ENCODE data around the gene FEZF2. TPM values are rescaled to one million over a fixed set of nuclear protein-coding genes. Genes with fewer than 3 reads are reported as not detected.
A peak's percentile ranks its signal among the peaks of the same experiment; 100 is the strongest.

The FEZF2 gene
- total RNA-seq, 1 donor from 2014 or later = not detected

GRCh38 chr3:62370858-62371719, 2.3 kb downstream of the FEZF2 start:
- peaks cover 17% of the 10 kb centered on the region for H3K27me3 ChIP-seq
- DNase-seq (ENCODE audit: extremely low spot score in 2 of 2) = no peak
- H3K36me3 ChIP-seq = no peaks in the 10 kb centered on the region
- no peak for TF ChIP-seq POLR2A (IDR thresholded peaks at IDR 0.05)
- TF ChIP-seq, protein P1, sequence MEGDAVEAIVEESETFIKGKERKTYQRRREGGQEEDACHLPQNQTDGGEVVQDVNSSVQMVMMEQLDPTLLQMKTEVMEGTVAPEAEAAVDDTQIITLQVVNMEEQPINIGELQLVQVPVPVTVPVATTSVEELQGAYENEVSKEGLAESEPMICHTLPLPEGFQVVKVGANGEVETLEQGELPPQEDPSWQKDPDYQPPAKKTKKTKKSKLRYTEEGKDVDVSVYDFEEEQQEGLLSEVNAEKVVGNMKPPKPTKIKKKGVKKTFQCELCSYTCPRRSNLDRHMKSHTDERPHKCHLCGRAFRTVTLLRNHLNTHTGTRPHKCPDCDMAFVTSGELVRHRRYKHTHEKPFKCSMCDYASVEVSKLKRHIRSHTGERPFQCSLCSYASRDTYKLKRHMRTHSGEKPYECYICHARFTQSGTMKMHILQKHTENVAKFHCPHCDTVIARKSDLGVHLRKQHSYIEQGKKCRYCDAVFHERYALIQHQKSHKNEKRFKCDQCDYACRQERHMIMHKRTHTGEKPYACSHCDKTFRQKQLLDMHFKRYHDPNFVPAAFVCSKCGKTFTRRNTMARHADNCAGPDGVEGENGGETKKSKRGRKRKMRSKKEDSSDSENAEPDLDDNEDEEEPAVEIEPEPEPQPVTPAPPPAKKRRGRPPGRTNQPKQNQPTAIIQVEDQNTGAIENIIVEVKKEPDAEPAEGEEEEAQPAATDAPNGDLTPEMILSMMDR (IDR thresholded peaks at IDR 0.05) = no peak
- H3K27ac ChIP-seq = no peak overlapping the region
- H3K4me3 ChIP-seq = no peak overlapping the region
- H3K9me3 ChIP-seq = no peaks in the 10 kb centered on the region
- H3K4me1 ChIP-seq = peaks cover 30% of the 10 kb centered on the region
- intact Hi-C loops (cut with DNase I) = no loop called here

- H3K9me3 ChIP-seq = no peaks in the 10 kb centered on the region
- TF ChIP-seq, protein P1 (IDR thresholded peaks at IDR 0.05) = no peak
- TF ChIP-seq POLR2AphosphoS5 (IDR thresholded peaks at IDR 0.05; ENCODE audit: insufficient read depth in 1 of 2, low read depth in 1 of 2) (no peak), POLR2A (IDR thresholded peaks at IDR 0.05) (no peak)
- H3K27ac ChIP-seq = no peak overlapping the region
- intact Hi-C loops (cut with DNase I) = no loop called here
- no peak overlapping the region for H3K4me3 ChIP-seq
- peaks cover 17% of the 10 kb centered on the region for H3K27me3 ChIP-seq
- no peak for DNase-seq (ENCODE audit: extremely low spot score in 2 of 2)
- H3K4me1 ChIP-seq = peaks cover 30% of the 10 kb centered on the region
- no peaks in the 10 kb centered on the region for H3K36me3 ChIP-seq
Observed at GRCh38 chr3:62370112-62370857, 3.1 kb downstream of the FEZF2 start.

DNA sequence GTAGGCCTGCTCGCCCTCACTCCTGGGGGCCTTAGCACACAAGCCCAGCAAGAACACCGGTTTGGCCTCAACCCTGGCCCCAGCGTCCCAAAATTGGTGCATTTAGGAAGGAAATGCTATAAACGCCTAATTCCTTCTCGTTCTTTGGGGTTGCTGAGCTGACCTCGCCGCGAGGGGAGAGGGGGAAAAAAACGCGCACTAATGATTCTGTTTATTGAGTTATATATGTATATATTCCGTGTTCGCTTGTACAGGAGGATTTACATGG, 3.9 kb downstream of the FEZF2 start:
- H3K36me3 ChIP-seq = no peaks in the 10 kb centered on the region
- intact Hi-C loops (cut with DNase I) = no loop called here
- H3K4me3 ChIP-seq = peak overlapping the region in 1 of 2 donors; percentile 10
- H3K27me3 ChIP-seq = peaks cover 17% of the 10 kb centered on the region
- TF ChIP-seq, protein P1 (IDR thresholded peaks at IDR 0.05) = no peak
- no peak for TF ChIP-seq POLR2A (IDR thresholded peaks at IDR 0.05)
- no peak for TF ChIP-seq POLR2AphosphoS5 (IDR thresholded peaks at IDR 0.05; ENCODE audit: insufficient read depth in 1 of 2, low read depth in 1 of 2)
- DNase-seq (ENCODE audit: extremely low spot score in 2 of 2) = no peak
- no peaks in the 10 kb centered on the region for H3K9me3 ChIP-seq
- peaks cover 30% of the 10 kb centered on the region for H3K4me1 ChIP-seq
- H3K27ac ChIP-seq = no peak overlapping the region

GRCh38 chr3:62368705-62369475, 4.5 kb downstream of the FEZF2 start:
- TF ChIP-seq POLR2A (IDR thresholded peaks at IDR 0.05) (no peak), POLR2AphosphoS5 (IDR thresholded peaks at IDR 0.05; ENCODE audit: insufficient read depth in 1 of 2, low read depth in 1 of 2) (no peak)
- TF ChIP-seq, protein P1 (IDR thresholded peaks at IDR 0.05) = no peak
- peak overlapping the region in 1 of 2 donors; percentile 10 for H3K4me3 ChIP-seq

More at GRCh38 chr3:62368705-62369475, 4.5 kb downstream of the FEZF2 start:
- no peaks in the 10 kb centered on the region for H3K36me3 ChIP-seq
- peak in 1 of 2 donors; percentile 49 for DNase-seq (ENCODE audit: extremely low spot score in 2 of 2)
- H3K27ac ChIP-seq = no peak overlapping the region
- peaks cover 17% of the 10 kb centered on the region for H3K27me3 ChIP-seq
- intact Hi-C loops (cut with DNase I) = no loop called here
- H3K9me3 ChIP-seq = no peaks in the 10 kb centered on the region
- peaks cover 25% of the 10 kb centered on the region for H3K4me1 ChIP-seq
